Activated T-cell treated with anti-CD3 and anti-CD28 coated beads for 24 hours (primary cell): Measurements from ENCODE around the gene ABCC3.

Source experiments
- DNase-seq: peaks from one replicate; pipeline ENCODE4 v3.0.0-alpha.2; 2020; ENCODE audit warnings: low read depth

Gene ABCC3

DNA sequence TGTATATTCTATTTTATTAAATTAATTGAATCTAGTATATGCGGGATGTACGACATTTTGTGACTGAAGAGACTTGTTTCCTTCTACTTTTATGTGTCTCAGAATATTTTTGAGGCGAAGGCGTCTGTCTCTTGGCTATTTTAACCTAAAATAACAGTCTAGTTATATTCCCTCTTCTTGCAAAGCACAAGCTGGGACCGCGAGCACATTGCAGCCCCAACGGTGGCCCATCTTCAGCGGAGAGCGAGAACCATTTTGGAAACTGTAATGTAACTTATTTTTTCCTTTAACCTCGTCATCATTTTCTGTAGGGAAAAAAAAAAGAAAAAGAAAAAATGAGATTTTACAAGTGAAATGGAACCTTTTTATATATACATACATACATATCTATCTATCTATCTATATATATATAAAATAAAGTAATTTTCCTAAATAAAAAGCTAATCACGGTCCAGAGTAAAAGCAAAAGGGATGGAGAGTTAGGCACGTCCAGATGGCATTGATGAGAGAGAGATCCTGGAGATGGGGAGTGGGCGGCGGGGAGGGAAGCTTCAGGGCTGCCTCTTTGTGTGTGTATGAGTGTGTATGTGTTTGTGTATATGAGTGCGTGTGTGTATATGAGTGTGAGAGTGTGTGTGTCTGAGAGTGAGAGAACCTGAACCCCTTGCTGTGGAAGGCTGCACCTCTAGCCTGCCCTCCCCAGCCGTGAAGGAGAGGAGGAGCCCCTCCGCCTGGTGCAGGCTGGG is 7.5 kb upstream of the ABCC3 start:
- no peak for DNase-seq

- no peak for DNase-seq
Observed at GRCh38 chr17:50627782-50628601, 6.7 kb upstream of the ABCC3 start.

- no peak for DNase-seq
Observed at GRCh38 chr17:50629902-50630301, 4.8 kb upstream of the ABCC3 start.

DNA sequence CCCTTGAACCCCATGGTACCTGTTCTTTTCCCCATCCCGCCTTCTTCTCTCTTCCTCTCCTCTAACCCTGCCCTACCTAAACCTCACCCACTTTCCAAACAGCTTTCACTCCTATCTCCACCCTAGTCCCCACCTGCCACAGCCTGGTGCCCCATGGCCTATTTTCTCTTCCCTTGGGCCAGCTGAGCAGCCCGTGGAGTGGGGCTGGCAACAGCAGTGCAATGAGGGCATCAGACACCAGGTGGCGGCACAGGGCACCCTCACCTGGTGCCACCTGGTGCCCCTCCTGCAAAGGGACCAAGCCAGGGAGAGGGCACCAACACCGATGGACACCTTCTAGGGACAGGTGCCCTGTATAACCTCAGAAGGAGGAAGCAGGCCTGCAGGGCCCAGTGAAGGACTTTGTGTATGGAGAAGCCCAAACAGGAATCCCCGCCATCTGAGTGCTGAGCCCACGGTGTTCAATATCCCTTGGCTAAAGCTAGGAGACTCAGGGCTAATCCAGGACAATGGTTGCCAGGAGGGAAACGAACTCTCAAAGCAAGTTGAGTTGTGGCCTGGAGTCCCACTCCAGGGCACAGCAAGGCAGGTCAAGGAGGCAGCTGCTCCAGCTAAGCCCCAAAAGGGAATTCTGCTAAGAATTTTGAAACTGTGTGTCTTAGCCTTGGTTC is 4.0 kb upstream of the ABCC3 start:
- peak; percentile 28 for DNase-seq

- no peak for DNase-seq
Observed at GRCh38 chr17:50631195-50631907, 3.3 kb upstream of the ABCC3 start.

GRCh38 chr17:50631908-50632571 is 2.6 kb upstream of the ABCC3 start:
- DNase-seq = no peak

DNA sequence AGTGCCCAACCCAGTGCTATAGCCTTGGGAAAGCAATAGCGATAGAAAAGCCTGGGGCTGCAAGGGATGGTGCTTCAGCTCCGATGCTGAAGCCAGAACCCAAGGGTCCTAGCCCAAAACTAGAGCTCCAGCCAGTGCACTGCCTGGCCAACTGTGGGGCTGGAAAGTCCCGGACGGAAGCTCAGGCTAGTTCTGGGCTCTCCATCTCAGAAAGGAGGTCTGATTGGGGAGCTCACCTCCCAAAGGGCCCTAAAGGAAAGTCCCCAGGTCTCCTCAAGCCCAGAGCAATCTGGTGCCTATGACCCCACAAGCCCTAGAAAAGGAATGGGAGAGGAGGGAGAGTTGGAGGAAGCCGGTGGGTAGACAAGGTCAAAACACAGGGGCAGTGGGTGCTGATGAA is 2.0 kb upstream of the ABCC3 start:
- DNase-seq = no peak

DNA sequence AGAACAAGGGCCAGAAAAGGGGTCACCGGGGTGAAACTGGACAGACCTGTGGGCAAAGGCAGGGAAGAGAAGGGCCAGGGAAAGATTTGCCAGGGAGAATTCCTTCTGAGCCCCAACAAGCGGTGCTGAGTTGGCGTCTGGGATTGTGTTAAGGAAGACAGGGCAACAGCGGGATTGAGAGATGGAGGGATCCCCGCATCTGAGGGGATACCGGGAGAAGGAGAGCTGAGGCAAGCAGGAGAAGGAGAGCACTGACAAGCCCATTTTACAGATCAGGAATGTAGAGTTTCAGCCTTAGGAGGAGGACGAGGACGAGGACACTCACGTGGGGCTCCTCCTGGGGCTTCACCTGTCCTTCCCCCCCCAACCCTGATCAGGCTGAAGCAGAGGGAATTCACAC is 998 bp upstream of the ABCC3 start:
- DNase-seq = no peak

DNA sequence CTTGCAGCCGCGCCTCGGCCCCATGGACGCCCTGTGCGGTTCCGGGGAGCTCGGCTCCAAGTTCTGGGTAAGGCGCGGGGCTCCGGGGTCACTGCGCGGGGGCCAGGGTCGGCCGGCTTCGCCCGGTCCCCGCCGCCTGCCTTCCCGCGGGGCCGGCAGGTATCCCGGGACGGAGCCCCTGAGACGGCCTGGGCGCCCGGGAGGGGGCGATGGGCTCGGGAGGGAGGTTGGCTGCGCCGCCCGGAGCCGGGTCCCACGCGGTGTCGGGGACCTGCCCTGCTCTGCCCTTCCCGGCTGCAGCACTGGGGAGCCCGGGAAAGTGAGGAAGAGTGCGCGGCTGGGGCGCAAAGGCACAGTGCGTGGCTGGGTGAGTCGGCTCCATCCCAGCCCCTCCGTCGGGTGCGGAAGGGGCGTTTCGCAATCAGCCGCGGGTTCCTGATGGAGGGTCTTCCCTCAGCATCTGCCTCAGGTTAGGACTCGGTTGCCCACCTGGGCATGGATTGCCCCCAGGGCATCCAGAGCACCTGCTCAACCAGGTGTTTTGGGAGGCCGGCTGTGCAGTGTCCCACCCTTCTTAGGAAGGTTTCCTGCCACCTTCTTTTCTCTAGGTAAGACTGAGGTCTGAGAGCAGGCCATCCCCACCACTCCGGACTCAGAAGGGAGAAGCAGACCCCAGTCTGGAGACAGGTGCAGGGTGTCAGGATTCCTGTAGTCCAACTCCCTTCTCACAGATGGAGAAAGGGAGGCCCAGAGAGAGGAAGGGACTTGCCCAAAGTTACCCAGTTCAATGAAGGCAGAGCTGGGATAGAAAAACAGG is 442 bp downstream of the ABCC3 start:
- DNase-seq = no peak

GRCh38 chr17:50635732-50635981 is 976 bp downstream of the ABCC3 start:
- DNase-seq = no peak

DNA sequence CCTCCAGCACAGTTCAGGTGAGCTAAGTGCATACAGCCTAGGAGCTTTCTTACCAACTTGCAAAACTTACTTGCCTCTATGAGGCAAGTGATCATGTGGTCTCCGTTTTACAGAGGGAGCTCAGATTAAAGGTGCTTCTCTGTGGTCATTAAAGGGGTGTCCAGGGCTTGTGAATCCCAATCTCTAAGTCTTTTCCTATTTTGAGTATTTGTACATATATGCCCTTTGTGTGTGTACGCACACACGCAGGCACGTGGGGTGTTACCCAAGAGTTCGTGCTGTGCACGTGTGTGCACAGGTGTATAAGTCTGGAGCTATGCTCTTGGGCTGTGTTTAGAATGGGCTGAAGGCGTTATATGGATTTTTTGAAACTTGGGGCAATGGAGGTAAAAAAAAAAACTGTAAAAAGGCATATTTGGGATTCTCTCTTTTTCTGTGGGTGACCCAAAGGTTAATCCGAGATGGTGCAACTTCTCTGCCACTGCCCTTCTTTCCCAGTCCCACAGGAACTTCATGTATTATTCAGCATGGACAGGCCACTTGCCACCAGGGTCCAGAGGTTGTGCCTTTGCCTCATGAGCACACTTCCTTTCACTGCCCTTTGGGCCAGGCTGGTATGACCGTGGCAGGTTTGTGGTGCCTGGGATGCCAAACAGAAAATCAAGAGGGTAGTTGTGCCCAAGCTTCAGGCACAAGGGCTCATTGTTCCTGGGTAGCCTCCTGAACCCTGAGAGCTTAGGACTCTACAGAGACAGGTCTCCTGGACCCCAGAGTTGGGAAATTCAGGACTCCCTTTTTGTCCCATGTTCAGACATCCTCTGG is 1.5 kb downstream of the ABCC3 start:
- no peak for DNase-seq

DNA sequence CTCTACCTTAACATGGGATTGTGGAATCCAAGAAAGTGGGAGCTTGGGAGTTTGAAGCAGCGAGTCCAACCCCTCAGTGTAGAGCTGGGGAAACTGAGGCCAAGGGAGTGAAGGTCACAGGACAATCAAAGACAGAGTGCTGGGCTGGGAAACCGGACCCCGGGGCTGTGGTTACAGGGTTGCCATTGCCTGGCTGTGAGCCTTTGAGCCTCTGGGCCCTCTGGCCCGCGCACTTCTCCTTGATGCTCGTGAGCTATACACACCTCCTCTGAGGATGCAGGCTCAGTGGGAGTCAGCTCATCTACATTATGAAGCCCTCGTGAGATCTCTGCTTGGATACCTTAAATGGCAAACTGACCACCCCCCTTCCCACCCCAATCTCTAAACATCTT is 2.1 kb downstream of the ABCC3 start:
- no peak for DNase-seq

- DNase-seq = no peak
Observed at GRCh38 chr17:50637829-50638605, 3.3 kb downstream of the ABCC3 start.

DNA sequence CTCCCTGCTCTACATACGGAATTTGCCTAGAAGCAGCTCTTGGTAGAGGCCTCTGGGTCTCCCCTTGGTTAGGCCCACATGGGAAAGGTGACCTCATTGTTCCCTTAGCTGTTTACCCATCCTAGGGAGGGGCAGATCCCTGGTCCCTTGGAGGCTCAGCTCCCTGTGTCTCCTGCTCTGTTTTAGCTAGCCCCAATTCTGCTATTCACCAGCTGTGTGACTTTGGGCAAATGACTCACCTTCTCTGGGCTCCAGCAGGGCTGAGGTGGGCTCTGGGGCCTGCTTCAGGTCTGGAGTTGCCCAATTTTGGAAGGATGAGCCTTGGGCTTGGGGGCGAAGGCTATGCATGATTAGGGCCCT is 3.9 kb downstream of the ABCC3 start:
- DNase-seq = no peak

DNA sequence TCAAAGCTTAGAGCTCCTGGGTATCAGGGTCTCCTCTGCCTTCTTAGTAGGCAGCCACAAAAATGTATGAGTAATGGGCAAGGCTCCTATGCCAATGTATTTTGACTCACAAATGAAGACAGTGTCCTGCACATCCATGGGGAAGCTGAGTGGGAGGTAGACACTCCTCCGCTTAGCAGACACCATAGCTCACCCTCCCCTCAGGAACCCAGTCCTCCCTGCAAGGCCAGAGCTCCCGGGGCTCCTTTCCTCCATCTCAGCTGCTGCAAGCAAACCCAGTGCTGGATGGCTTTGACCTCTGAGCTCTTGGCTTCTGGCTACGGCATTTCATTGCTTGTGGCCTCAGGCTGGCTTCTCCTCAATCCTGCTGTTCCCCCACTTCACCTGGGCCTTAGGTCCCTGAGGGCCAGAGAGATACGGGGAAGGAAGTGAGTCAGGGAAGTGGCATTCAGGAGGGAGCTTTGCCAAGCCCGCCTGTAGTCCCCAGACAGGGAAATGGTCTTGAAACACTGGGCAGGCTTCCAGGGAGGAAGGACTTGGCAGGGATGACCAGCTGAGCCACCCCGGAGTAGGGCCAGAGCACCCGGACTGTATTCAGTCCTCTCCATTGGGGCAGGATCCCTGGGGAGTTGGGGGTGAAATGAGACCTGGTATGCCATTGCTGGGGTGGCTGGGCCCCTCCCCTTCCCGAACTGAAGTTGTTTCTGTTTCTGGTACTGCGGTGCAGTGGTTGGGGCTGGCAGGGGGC is 4.5 kb downstream of the ABCC3 start:
- DNase-seq = no peak

DNA sequence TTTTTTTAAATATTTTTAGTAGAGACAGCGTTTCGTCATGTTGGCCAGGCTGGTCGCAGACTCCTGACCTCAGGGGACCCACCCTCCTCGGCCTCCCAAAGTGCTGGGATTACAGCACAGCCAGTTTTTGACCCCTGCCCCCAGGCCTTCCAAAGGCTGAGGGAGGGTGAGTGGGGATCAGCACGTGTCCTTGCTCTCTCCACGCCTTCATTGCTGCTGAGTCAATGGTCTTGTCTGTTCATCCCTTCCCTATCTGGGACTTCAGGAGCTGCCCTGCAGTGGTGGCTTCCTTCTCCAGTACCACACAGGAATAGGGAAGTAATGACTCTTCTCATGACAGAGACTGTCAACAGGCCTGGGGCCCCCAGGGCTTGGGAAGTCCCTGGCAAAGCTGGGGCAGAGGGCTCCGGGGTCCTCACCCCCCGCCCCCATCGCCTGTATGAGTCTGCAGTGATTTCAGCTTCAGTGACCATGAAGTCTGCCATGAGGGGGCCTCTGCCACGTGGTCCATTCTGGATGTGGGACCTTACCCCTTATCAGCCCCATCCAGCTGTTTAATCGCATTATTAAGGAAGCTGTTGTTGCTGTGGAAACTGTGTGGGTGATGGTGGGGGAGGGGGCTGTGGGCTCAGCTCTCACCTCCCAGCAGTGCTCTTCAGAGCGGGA is 6.1 kb downstream of the ABCC3 start:
- no peak for DNase-seq

GRCh38 chr17:50641357-50641756 is 6.7 kb downstream of the ABCC3 start:
- no peak for DNase-seq

GRCh38 chr17:50642071-50642721 is 7.5 kb downstream of the ABCC3 start:
- no peak for DNase-seq
